Activated T-helper 1 cell treated with anti-CD3 and anti-CD28 coated beads, Interleukin-12 subunit alpha, Interleukin-12 subunit beta, Interleukin-2, Interleukin-4 antibody, amounts not matched to agents 30 ng/mL and 10 ng/mL and 1 ng/mL, durations not matched to agents 14 hours and 24 hours and 36 hours (primary cell): ENCODE data around the gene PARVA. TPM values are rescaled to one million over a fixed set of nuclear protein-coding genes. Genes with fewer than 3 reads are reported as not detected.

Source experiments
- DNase-seq: peaks from one replicate; pipeline ENCODE4 v3.0.0; 2021; ENCODE audit warnings: low spot score
- H3K27ac Mint-ChIP-seq: one replicate; pipeline ENCODE4 v1.8.0; 2021; ENCODE audit warnings: mild to moderate bottlenecking, mixed read lengths
- H3K27me3 Mint-ChIP-seq: one replicate; pipeline ENCODE4 v1.8.0; 2022; ENCODE audit warnings: mild to moderate bottlenecking, moderate library complexity, mixed read lengths; ENCODE audit not compliant: insufficient read depth
- H3K36me3 Mint-ChIP-seq: one replicate; pipeline ENCODE4 v1.8.0; 2021; ENCODE audit warnings: low read depth, mixed read lengths
- H3K4me1 Mint-ChIP-seq: one replicate; pipeline ENCODE4 v1.8.0; 2021; ENCODE audit warnings: low read depth, mixed read lengths
- H3K4me3 Mint-ChIP-seq: one replicate; pipeline ENCODE4 v1.8.0; 2021; ENCODE audit warnings: mild to moderate bottlenecking, moderate library complexity, mixed read lengths
- H3K9me3 Mint-ChIP-seq: one replicate; pipeline ENCODE4 v1.8.0; 2021; ENCODE audit warnings: mixed read lengths
- intact Hi-C: fragments of 100-400 bp; cut with micrococcal nuclease; formaldehyde crosslinking; loops from one replicate; pipeline ENCODE4 v1.15.1; 2024
- total RNA-seq: library from RNA; stranded (reverse); gene quantifications from 2 replicates; pipeline ENCODE4 v1.2.3, GENCODE V29; 2022

The PARVA gene
- total RNA-seq, 1 donor from 2014 or later = not detected

DNA sequence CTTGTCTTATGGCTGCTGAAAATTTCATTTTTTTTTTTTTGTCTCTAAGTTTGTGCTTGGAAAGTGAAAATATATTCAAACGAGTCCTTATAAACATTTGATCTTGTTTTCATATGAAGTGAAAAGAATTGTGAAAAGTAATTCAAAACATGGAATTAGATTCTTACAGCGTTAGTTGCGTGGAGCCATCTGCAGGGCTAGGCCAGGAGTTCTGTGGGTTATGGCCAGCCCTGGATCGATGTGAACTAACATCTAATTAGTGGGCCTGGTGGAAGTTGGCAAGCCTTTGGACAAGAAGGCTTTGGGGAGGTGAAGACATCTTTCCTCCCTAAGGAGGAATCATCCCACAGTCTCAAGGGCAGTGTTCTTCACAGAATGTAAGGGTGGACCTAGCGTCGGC, 37.2 kb downstream of the PARVA start:
- Mint-ChIP-seq H3K4me1 (no peaks in the 10 kb centered on the region), H3K27me3 (peaks cover 5% of the 10 kb centered on the region), H3K36me3 (no peaks in the 10 kb centered on the region), H3K9me3 (no peaks in the 10 kb centered on the region), H3K4me3 (no peak overlapping the region), H3K27ac (no peak overlapping the region)
- no peak for DNase-seq
- intact Hi-C loops = no loop called here

DNA sequence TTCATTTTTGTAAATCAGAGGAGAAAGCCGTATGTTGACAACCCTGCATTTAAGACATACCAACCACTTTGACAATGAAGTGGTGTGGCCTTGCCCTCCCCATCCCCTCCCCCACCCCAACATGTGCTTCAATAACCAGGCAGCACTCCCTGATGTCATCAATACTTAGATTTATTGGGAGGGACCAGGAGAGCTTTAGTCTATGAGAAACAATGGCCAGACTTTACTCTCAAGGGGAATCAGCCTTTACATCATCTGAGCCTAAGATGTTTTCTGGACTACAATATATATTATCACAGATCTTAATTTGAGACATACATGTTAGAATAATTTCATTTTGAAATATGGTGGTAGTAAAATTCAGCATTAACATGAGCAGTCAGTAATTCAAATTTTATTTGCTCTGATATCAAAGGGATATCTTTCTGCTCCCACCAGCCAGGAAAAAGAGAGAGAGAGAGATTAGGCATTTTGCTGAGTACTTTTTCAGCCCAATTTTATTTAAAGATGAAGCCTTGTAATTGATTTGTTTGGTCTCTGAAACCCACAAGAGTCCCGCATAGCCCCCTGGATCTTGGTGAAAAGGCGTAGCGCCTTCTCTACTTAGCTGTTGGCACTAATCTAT, 38.1 kb downstream of the PARVA start:
- intact Hi-C loops = no loop called here
- H3K4me3 Mint-ChIP-seq = no peak overlapping the region

DNA sequence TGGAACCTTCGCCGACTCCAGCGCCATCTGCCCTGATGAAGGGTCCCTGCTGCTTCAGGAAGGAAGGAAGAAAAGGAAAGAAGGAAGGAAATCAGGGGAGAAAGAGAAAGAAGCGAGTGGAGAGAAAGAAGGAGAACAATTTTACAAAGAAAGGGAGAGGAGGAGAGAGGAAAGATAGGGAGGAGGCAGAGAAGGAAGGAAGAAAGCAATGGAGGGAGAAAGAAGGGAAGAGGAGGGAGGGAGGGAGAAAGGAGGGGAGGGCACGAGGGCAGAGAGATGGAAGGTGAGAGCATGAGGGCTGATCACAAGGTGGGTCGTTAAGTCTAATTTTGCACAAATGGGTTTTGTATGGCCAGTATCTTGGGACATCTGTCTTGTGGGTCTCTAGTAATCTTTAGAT, 39.2 kb downstream of the PARVA start:
- H3K27me3 Mint-ChIP-seq = peaks cover 7% of the 10 kb centered on the region
- H3K4me1 Mint-ChIP-seq = no peaks in the 10 kb centered on the region
- no peak overlapping the region for H3K27ac Mint-ChIP-seq
- no peak overlapping the region for H3K4me3 Mint-ChIP-seq
- no peaks in the 10 kb centered on the region for H3K9me3 Mint-ChIP-seq
- no peak for DNase-seq
- no peaks in the 10 kb centered on the region for H3K36me3 Mint-ChIP-seq
- intact Hi-C loops = no loop called here

More for the DNA sequence above, 38.1 kb downstream of the PARVA start:
- Mint-ChIP-seq H3K27me3 (peaks cover 5% of the 10 kb centered on the region), H3K27ac (no peak overlapping the region), H3K4me1 (no peaks in the 10 kb centered on the region), H3K36me3 (no peaks in the 10 kb centered on the region), H3K9me3 (no peaks in the 10 kb centered on the region)
- DNase-seq = no peak

DNA sequence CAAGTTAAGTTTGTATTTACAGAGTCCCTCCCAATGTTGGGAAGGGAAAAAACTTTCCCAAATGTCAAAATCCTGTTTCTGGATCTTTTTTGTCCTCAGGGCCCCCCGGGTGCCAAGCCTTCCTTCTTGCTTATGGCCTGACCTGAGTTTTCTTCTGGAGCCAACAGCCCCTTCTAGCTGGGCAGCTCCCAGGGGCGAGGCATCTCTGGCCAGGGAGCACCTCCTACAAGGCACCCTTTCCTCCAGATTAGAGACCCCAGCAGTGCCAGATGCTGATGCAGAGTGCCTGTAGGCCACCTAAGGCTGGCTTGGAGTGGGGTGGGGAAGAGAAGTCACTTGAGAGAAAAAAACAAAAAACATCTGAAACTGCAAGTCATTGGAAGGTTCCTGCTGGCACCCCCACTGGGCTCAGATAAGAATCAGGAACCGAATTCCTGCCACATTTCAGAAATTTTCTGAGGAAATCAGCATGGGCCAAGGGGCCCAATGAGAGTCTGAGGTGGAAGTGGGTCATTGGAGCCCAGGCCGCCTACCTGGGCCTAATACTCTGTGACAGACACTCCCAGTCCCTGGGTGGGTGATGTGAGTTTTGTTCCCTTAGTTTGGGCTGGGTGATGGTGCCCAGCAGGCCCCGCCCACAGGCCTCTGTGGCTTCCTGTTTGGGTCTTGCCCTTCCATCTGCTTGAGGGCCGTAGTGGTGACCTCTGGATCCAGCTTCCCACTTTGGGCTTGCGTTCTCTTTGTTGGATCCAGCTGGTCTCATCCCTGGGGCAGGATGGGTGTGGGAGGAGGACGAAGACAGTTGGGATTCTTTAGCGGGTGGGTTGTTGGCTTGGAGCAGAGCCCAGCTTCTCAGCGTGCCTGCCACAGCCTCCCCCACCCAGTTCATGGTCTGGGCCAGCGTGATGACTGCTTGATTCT, 40.6 kb downstream of the PARVA start:
- Mint-ChIP-seq H3K36me3 (no peaks in the 10 kb centered on the region), H3K27me3 (peaks cover 6% of the 10 kb centered on the region), H3K27ac (no peak overlapping the region), H3K4me3 (no peak overlapping the region), H3K4me1 (no peaks in the 10 kb centered on the region), H3K9me3 (no peaks in the 10 kb centered on the region)
- DNase-seq = no peak
- intact Hi-C loops = no loop called here

DNA sequence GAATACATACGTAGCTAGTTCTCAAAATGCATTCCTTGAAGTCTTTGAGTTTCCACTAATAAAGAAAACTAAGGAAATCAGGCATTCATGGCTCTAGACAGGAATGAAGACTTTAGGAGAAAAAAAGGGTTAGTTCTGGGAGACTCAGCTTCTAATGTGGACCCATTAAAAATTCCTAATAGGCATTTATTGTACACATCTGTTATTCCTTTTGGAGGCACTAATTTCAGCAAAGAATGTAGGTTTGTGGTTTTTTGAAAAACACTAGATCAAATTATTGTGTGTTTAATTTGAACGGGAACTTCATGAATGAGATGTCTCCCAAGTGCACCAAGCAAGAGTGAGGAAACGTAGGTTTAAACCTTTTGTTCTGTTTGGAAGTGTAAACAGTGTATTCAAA, 42.7 kb downstream of the PARVA start:
- intact Hi-C loops = no loop called here
- DNase-seq = no peak
- no peak overlapping the region for H3K4me3 Mint-ChIP-seq
- H3K27ac Mint-ChIP-seq = no peak overlapping the region
- H3K36me3 Mint-ChIP-seq = no peaks in the 10 kb centered on the region
- H3K27me3 Mint-ChIP-seq = peaks cover 8% of the 10 kb centered on the region
- no peaks in the 10 kb centered on the region for H3K4me1 Mint-ChIP-seq
- H3K9me3 Mint-ChIP-seq = no peaks in the 10 kb centered on the region

DNA sequence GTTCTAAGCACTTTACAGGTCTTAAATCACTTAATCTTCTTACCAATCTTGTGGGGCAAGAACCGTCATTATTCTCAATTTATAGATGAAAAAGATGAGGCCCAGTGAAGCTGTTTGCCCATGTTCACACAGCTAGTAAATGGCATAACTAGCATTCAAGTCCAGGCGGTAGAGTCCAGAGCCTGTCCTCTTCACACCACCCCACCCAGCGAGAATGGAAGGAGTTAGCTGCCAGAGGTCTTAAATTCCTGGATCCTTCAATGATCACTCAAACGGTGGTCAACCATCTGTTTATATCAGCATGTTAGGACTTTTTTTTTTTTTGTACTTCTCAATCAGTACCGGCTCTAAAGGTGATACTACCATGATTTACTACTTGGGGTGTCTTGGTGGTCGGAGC, 43.3 kb downstream of the PARVA start:
- Mint-ChIP-seq H3K27ac (no peak overlapping the region), H3K4me1 (no peaks in the 10 kb centered on the region), H3K36me3 (no peaks in the 10 kb centered on the region), H3K9me3 (no peaks in the 10 kb centered on the region), H3K27me3 (peaks cover 8% of the 10 kb centered on the region), H3K4me3 (no peak overlapping the region)
- no peak for DNase-seq
- intact Hi-C loops = no loop called here

DNA sequence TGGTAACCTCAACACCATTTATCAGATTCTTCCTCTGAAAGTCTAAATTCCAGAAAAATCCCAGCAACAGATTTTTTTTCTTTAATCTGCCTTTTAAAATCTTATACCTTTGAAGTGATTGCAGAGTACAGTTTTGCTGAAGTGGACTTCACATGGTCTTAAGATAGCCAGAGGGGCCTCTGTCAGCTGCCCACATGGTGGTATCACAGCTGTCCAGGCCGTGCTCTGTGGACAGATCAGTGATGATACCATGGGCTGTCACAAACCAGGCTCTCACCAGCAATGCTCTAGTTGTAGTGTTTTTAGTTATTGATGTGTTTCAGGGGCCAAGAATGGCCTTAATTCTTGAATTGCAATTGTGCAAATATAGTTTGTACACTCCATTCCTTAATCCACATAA, 44.0 kb downstream of the PARVA start:
- Mint-ChIP-seq H3K27ac (no peak overlapping the region), H3K27me3 (peaks cover 10% of the 10 kb centered on the region), H3K9me3 (no peaks in the 10 kb centered on the region), H3K36me3 (no peaks in the 10 kb centered on the region), H3K4me3 (no peak overlapping the region), H3K4me1 (no peaks in the 10 kb centered on the region)
- intact Hi-C loops = no loop called here
- no peak for DNase-seq

DNA sequence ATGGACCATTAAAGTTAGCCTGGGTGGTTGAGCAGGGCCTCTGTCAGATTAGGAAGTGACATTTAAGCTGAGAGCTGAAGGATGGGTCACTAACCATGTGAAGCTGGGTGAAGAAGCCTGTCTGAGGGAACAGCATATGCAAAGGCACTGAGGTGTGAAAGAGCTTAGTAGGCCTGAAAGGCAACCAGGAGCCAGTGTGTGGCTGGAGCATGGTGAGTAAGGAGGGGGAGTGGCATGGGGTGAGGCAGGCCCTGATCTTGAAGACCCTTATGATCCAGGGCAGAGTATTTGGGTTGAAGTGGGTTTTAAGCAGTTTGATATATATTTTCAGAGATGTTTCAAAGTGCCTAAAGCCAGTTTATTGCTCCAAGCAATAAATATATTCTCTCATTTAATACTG, 48.8 kb downstream of the PARVA start:
- intact Hi-C loops = no loop called here

DNA sequence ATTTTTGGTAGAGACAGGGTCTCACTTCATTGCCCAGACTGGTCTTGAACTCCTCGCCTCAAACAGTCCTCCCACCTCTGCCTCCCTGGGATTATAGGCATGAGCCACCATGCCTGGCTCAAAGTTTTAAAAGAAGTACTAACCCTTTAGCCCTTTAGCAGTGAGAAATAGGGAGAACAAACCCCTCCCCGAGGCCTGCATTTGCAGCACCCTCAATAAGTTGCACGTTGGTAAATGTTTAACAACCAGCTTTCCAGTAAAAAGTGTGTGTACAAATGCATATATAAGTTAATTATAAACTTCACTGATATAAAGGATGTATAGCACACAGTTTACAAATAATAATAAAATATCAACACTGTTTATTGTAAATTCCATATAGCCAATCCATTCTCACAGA, 51.8 kb downstream of the PARVA start:
- DNase-seq = no peak

More for the DNA sequence above, 48.8 kb downstream of the PARVA start:
- Mint-ChIP-seq H3K9me3 (no peaks in the 10 kb centered on the region), H3K27me3 (peaks cover 8% of the 10 kb centered on the region), H3K27ac (no peak overlapping the region), H3K4me3 (no peak overlapping the region), H3K36me3 (no peaks in the 10 kb centered on the region), H3K4me1 (no peaks in the 10 kb centered on the region)
- no peak for DNase-seq

DNA sequence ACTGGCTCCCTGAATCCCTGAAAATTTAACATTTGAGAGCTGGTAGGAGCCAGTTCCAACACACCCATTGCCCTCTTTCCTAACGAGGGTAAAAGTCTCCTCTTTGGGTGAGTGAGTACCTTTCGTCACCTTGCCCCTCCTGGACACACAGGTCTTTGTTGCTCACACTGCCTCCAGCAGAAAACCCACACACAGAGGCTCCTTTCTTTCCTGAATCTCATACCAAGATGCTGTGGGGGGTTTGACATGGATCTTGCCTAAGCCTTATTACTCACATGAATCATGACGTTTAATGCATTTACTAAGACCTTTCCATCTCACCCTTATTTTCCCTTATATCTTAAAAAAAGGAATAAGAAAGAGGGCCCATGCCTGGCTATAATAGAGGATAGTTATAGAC, 53.0 kb downstream of the PARVA start:
- Mint-ChIP-seq H3K4me1 (no peaks in the 10 kb centered on the region), H3K36me3 (no peaks in the 10 kb centered on the region), H3K27ac (no peak overlapping the region), H3K27me3 (peaks cover 2% of the 10 kb centered on the region), H3K4me3 (no peak overlapping the region), H3K9me3 (no peaks in the 10 kb centered on the region)
- intact Hi-C loops = no loop called here
- no peak for DNase-seq

More for the DNA sequence above, 51.8 kb downstream of the PARVA start:
- intact Hi-C loops = no loop called here
- Mint-ChIP-seq H3K27me3 (peaks cover 2% of the 10 kb centered on the region), H3K36me3 (no peaks in the 10 kb centered on the region), H3K9me3 (no peaks in the 10 kb centered on the region), H3K4me3 (no peak overlapping the region), H3K4me1 (no peaks in the 10 kb centered on the region), H3K27ac (no peak overlapping the region)

DNA sequence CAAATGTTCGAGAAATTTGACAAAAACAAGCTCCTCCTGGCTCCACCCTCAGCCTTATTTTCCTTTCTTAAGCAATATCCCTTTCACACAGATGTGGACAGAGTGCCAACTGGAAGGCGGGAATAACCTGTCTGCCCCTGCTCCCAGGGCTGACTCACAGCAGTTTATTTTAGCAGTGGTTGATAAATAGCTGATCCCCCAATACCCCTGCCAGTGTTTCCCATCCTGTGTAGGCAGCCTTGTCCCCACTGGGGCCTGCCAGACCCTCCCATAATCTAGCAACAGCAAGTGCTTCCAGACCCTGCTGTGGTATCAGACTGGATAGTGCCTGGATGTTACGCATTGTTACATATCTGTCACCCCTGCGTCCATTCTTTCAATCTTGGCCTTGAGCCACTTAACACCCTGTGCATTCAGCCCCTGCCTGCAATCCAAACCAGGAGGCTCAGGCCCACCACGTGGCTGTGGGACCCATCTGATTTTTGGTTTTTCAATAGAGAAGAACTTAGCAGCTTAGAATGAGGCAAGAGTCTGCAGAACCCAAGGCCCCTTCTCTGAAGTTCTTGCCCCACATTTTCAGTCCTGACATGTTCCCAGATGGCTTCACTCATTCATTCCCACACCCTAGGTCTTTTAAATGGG, 53.7 kb downstream of the PARVA start:
- Mint-ChIP-seq H3K9me3 (no peaks in the 10 kb centered on the region), H3K4me1 (no peaks in the 10 kb centered on the region)
- intact Hi-C loops = no loop called here

DNA sequence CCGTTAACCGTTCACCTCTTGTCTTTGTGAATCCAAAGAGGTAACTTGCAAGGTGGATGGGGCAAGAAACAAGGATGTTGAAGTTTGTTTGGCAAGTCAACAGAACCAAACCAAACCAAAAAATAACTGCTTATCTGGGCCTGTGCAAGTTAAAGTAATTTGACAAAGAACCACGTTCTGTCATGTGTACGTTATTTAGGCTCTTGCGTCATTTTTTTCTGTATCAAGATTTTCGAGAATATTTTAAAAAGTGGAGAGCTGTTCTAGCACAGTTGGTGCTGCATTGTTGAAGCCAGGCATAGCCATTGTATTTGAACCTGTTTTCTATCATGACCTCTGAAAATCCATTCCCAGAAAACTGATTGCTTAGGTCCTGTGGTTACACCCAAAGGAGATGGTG, 55.1 kb downstream of the PARVA start:
- no peaks in the 10 kb centered on the region for H3K9me3 Mint-ChIP-seq

More for the DNA sequence above, 53.7 kb downstream of the PARVA start:
- no peak overlapping the region for H3K27ac Mint-ChIP-seq
- H3K27me3 Mint-ChIP-seq = peaks cover 2% of the 10 kb centered on the region
- H3K4me3 Mint-ChIP-seq = no peak overlapping the region
- DNase-seq = no peak
- no peaks in the 10 kb centered on the region for H3K36me3 Mint-ChIP-seq

DNA sequence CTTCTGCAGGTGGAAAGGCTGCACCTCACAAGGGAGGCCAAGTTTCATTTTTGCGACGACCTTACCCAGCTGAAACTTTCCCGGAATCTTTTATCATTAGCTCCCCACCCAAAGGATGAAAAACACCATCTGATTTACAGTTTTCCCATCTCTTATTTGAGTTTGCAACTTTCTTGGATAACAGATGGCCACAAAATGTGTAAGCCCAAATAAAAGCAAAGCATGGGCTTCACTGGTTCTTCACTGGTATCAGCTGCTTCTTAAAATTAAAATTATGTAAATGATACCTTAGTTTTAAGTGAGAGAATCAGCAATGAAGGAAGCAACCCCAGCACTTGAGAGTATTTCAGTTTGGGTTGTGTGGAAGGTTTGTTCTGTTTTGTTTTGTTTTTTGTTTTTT, 55.8 kb downstream of the PARVA start:
- intact Hi-C loops = no loop called here
- no peak for DNase-seq

More for the DNA sequence above, 55.1 kb downstream of the PARVA start:
- no peak for DNase-seq
- H3K4me3 Mint-ChIP-seq = no peak overlapping the region
- peaks cover 2% of the 10 kb centered on the region for H3K27me3 Mint-ChIP-seq
- H3K27ac Mint-ChIP-seq = no peak overlapping the region
- intact Hi-C loops = no loop called here
- no peaks in the 10 kb centered on the region for H3K4me1 Mint-ChIP-seq
- no peaks in the 10 kb centered on the region for H3K36me3 Mint-ChIP-seq

More for the DNA sequence above, 55.8 kb downstream of the PARVA start:
- H3K4me1 Mint-ChIP-seq = no peaks in the 10 kb centered on the region
- peaks cover 2% of the 10 kb centered on the region for H3K27me3 Mint-ChIP-seq
- no peaks in the 10 kb centered on the region for H3K9me3 Mint-ChIP-seq
- no peak overlapping the region for H3K27ac Mint-ChIP-seq
- no peaks in the 10 kb centered on the region for H3K36me3 Mint-ChIP-seq
- no peak overlapping the region for H3K4me3 Mint-ChIP-seq
